Parathyroid adenoma (tissue), 2 donors: ENCODE results near the gene NUDT4.

Source experiments
- H2AFZ ChIP-seq: fragments of 300-600 bp; sonication (generic); one replicate; pipeline ENCODE4 v1.7.0; 2017; ENCODE audit warnings: antibody characterized with exemption, mild to moderate bottlenecking
- H3K27ac ChIP-seq: fragments of 300-600 bp; sonication (generic); one replicate; pipeline ENCODE4 v1.7.0; 2017
- H3K27me3 ChIP-seq: fragments of 300-600 bp; sonication (generic); one replicate; pipeline ENCODE4 v1.7.0; 2017; ENCODE audit warnings: low read length; ENCODE audit not compliant: control insufficient read depth, insufficient read depth
- H3K36me3 ChIP-seq: fragments of 300-600 bp; sonication (generic); one replicate; pipeline ENCODE4 v1.7.0; 2017; ENCODE audit warnings: low read length; ENCODE audit not compliant: control insufficient read depth, insufficient read depth
- H3K4me1 ChIP-seq: fragments of 300-600 bp; sonication (generic); one replicate; pipeline ENCODE4 v1.7.0; 2017; ENCODE audit warnings: control low read depth
- H3K4me2 ChIP-seq: fragments of 300-600 bp; sonication (generic); one replicate; pipeline ENCODE4 v1.7.0; 2017; ENCODE audit warnings: low read length
- H3K4me3 ChIP-seq: fragments of 300-600 bp; sonication (generic); one replicate; pipeline ENCODE4 v1.7.0; 2017; ENCODE audit warnings: low read depth, low read length
- H3K79me2 ChIP-seq: fragments of 300-600 bp; sonication (generic); one replicate; pipeline ENCODE4 v1.7.0; 2017; ENCODE audit warnings: control low read depth
- H3K9ac ChIP-seq: fragments of 300-600 bp; sonication (generic); one replicate; pipeline ENCODE4 v1.7.0; 2017; ENCODE audit warnings: mild to moderate bottlenecking
- H3K9me3 ChIP-seq: fragments of 300-600 bp; sonication (generic); one replicate; pipeline ENCODE4 v1.7.0; 2017; ENCODE audit warnings: low read length; ENCODE audit not compliant: control insufficient read depth
- CTCF ChIP-seq: fragments of 300-600 bp; sonication (generic); IDR thresholded peaks from one replicate; pipeline ENCODE4 v1.7.0; 2017; ENCODE audit warnings: antibody characterized with exemption, mild to moderate bottlenecking
- donor health status: primary hyperparathyroidism.

NUDT4 gene

GRCh38 chr12:93442411-93443340 is 65.0 kb downstream of the NUDT4 start:
- no peaks in the 10 kb centered on the region for H3K27me3 ChIP-seq
- peaks cover 3% of the 10 kb centered on the region for H3K4me1 ChIP-seq
- TF ChIP-seq CTCF, result no peak
- peak overlapping the region; percentile 32 for H3K9ac ChIP-seq
- peaks cover 28% of the 10 kb centered on the region for H3K79me2 ChIP-seq
- H2AFZ ChIP-seq, result peak overlapping the region; percentile 86
- H3K27ac ChIP-seq, result peak overlapping the region; percentile 80
- H3K4me3 ChIP-seq, result peak overlapping the region; percentile 80
- no peaks in the 10 kb centered on the region for H3K36me3 ChIP-seq
- H3K4me2 ChIP-seq, result peak overlapping the region; percentile 97
- H3K9me3 ChIP-seq, result no peaks in the 10 kb centered on the region

GRCh38 chr12:93443576-93443975 is 65.9 kb downstream of the NUDT4 start:
- Histone ChIP-seq H3K4me2 (no peak overlapping the region), H3K4me1 (peaks cover 3% of the 10 kb centered on the region), H3K27me3 (no peaks in the 10 kb centered on the region), H3K36me3 (no peaks in the 10 kb centered on the region), H3K4me3 (no peak overlapping the region), H3K9me3 (no peaks in the 10 kb centered on the region), H3K27ac (no peak overlapping the region), H2AFZ (no peak overlapping the region), H3K9ac (no peak overlapping the region), H3K79me2 (peaks cover 21% of the 10 kb centered on the region)
- no peak for TF ChIP-seq CTCF

- TF ChIP-seq CTCF, result no peak
- Histone ChIP-seq H3K27me3 (no peaks in the 10 kb centered on the region), H3K9ac (no peak overlapping the region), H3K4me1 (no peaks in the 10 kb centered on the region), H3K4me3 (no peak overlapping the region), H2AFZ (no peak overlapping the region), H3K4me2 (no peak overlapping the region), H3K36me3 (no peaks in the 10 kb centered on the region), H3K79me2 (no peaks in the 10 kb centered on the region), H3K27ac (no peak overlapping the region), H3K9me3 (no peaks in the 10 kb centered on the region)
Measured at GRCh38 chr12:93447555-93448290, 70.0 kb downstream of the NUDT4 start.

GRCh38 chr12:93448796-93449195 is 71.1 kb downstream of the NUDT4 start:
- H3K9ac ChIP-seq, result no peak overlapping the region
- H3K4me1 ChIP-seq, result no peaks in the 10 kb centered on the region
- H3K27me3 ChIP-seq, result no peaks in the 10 kb centered on the region
- no peak overlapping the region for H3K4me2 ChIP-seq
- H3K36me3 ChIP-seq, result no peaks in the 10 kb centered on the region
- H3K79me2 ChIP-seq, result no peaks in the 10 kb centered on the region
- no peak for TF ChIP-seq CTCF
- peak overlapping the region; percentile 30 for H2AFZ ChIP-seq
- no peaks in the 10 kb centered on the region for H3K9me3 ChIP-seq
- H3K4me3 ChIP-seq, result no peak overlapping the region
- H3K27ac ChIP-seq, result no peak overlapping the region
